SK-N-SH treated with all-trans-retinoic acid at 6 μM for 48 hours (cell line): Measurements from ENCODE around the gene ARHGAP26.

ENCODE experiments used
- GLIS3 ChIP-seq: fragments of 250-450 bp; sonication (Bioruptor Pico); IDR thresholded peaks from 2 replicates; pipeline ENCODE4 v1.5.0; 2020; ENCODE audit warnings: mild to moderate bottlenecking, moderate library complexity
- ISL1 ChIP-seq: fragments of 250-450 bp; sonication (Bioruptor Pico); IDR thresholded peaks from 2 replicates; pipeline ENCODE4 v2.1.2; 2022; ENCODE audit warnings: mild to moderate bottlenecking, moderate library complexity
- PATZ1 ChIP-seq: fragments of 250-450 bp; sonication (Bioruptor Pico); IDR thresholded peaks from 2 replicates; pipeline ENCODE4 v1.8.0; 2020; ENCODE audit warnings: mild to moderate bottlenecking, moderate library complexity, borderline replicate concordance
- SNAI2 ChIP-seq: fragments of 250-450 bp; sonication (Bioruptor Pico); IDR thresholded peaks from 2 replicates; pipeline ENCODE4 v1.5.0; 2020; ENCODE audit warnings: mild to moderate bottlenecking, moderate library complexity
- ZNF70 ChIP-seq: fragments of 450-650 bp; formaldehyde crosslinking; IDR thresholded peaks from 2 replicates; pipeline ENCODE4 v1.5.0; 2020; ENCODE audit warnings: mild to moderate bottlenecking, moderate library complexity
- TF ChIP-seq, protein P1 (sequence below): fragments of 250-450 bp; sonication (Bioruptor Pico); IDR thresholded peaks from 2 replicates; pipeline ENCODE4 v1.5.0; 2020; ENCODE audit warnings: mild to moderate bottlenecking, moderate library complexity

DNA sequence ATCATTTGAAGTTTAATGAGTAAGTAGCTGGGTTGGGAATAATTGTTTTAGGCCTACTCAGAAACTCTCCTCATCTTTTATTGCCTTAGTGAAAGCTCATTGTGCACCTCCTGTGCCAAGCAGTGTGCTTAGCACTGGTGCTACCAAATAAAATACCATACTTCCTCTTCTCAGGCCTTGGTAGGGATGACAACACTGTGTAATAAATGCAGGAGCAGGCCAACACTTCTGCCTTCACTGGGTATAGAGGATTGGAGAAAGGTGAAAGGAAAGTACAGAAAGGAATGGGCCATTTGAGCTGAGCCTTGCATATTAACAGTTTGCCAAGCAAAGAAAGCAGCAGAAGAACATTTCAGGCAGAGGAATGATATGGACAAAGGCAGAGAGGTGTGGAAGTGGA lies 347.6 kb downstream of the ARHGAP26 start:
- TF ChIP-seq, protein P1, sequence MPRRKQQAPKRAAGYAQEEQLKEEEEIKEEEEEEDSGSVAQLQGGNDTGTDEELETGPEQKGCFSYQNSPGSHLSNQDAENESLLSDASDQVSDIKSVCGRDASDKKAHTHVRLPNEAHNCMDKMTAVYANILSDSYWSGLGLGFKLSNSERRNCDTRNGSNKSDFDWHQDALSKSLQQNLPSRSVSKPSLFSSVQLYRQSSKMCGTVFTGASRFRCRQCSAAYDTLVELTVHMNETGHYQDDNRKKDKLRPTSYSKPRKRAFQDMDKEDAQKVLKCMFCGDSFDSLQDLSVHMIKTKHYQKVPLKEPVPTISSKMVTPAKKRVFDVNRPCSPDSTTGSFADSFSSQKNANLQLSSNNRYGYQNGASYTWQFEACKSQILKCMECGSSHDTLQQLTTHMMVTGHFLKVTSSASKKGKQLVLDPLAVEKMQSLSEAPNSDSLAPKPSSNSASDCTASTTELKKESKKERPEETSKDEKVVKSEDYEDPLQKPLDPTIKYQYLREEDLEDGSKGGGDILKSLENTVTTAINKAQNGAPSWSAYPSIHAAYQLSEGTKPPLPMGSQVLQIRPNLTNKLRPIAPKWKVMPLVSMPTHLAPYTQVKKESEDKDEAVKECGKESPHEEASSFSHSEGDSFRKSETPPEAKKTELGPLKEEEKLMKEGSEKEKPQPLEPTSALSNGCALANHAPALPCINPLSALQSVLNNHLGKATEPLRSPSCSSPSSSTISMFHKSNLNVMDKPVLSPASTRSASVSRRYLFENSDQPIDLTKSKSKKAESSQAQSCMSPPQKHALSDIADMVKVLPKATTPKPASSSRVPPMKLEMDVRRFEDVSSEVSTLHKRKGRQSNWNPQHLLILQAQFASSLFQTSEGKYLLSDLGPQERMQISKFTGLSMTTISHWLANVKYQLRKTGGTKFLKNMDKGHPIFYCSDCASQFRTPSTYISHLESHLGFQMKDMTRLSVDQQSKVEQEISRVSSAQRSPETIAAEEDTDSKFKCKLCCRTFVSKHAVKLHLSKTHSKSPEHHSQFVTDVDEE (CRISPR knock-in tag), result no peak
- TF ChIP-seq PATZ1 (CRISPR knock-in tag), result no peak
- no peak for TF ChIP-seq ZNF70
- no peak for TF ChIP-seq SNAI2 (CRISPR knock-in tag)
- no peak for TF ChIP-seq GLIS3 (CRISPR knock-in tag)
- no peak for TF ChIP-seq ISL1
